ENCODE results near the gene UNC5A. TPM values are rescaled to one million over a fixed set of nuclear protein-coding genes. Genes with fewer than 3 reads are reported as not detected.

Gene UNC5A
- total RNA-seq, 6 experiments from 2014 or later, result not detected

DNA sequence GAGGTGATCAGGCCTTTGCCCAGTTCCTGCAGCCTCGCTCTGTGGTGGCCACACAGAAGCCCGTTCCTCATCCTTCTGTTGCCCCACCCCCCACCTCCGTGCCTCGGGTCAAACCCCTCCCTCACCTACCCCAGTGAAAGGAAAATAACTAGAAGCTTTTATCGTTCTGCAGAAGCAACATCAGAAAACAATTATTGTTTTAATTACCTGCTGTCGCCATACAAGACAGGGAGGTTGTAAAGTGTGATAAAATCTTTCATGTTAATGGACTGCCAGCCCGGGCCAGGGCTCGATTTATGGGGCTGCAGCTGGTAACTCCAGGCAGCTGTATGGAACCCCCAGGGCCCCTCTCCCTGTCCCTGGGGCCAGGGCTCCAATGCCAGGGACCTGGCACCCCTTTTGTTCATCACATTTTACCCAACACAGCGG is 20.6 kb downstream of the UNC5A start:
- Mint-ChIP-seq H3K9me3 (no peaks in the 10 kb centered on the region; the same call in 1 of the 2 replicates), H3K36me3 (ENCODE audit: low read depth) (no peaks in the 10 kb centered on the region), H3K27ac (no peak overlapping the region), H3K4me1 (ENCODE audit: low read depth) (no peaks in the 10 kb centered on the region), H3K4me3 (no peak overlapping the region), H3K27me3 (ENCODE audit: insufficient read depth) (peaks cover 39% of the 10 kb centered on the region)
- TF ChIP-seq CTCF (IDR thresholded peaks at IDR 0.05), result no peak
- no peak for DNase-seq

DNA sequence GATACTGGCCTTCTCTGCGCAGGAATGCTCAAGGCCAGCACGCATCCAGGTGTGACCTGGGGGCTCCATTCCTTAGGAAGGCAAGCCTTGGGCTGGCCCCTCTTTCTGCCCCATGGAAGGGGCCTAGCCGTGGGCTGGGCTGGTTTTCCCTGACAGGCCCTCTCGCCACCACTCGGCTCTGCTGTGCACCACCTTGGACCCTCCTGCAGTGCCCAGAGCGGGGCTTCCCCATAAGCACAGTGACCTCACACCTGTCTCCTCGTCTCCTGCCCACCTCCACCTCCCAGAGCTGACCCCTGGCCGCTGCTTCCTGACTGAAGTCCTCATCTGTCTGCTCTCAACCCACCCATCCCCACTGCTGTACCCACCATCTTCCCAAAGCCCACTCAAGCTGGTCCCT is 21.1 kb downstream of the UNC5A start:
- Mint-ChIP-seq H3K9me3 (no peaks in the 10 kb centered on the region; the same call in 1 of the 2 replicates), H3K4me3 (no peak overlapping the region), H3K4me1 (ENCODE audit: low read depth) (no peaks in the 10 kb centered on the region), H3K27ac (no peak overlapping the region), H3K27me3 (ENCODE audit: insufficient read depth) (peaks cover 43% of the 10 kb centered on the region), H3K36me3 (ENCODE audit: low read depth) (no peaks in the 10 kb centered on the region)
- no peak for TF ChIP-seq CTCF (IDR thresholded peaks at IDR 0.05)
- DNase-seq, result no peak

DNA sequence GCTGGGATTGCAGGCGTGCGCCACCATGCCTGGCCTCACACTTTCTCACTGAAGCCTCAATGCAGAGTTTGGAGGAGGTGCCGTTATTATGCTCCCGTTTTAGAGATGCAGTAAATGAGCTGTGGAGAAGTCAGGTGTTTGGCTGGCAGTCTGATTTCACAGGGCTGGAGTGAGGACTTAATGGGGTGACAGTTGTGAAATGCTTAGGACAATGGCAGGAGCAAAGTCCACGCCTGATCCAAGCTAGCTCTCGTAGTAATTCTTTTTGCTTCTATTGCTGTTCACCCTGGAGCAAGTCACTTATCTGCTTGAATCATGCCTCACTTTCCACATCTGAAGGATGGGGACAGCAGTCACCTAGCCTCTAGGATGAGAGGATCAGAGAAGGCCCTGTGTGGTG is 21.8 kb downstream of the UNC5A start:
- no peaks in the 10 kb centered on the region for H3K4me1 Mint-ChIP-seq (ENCODE audit: low read depth)
- no peaks in the 10 kb centered on the region for H3K36me3 Mint-ChIP-seq (ENCODE audit: low read depth)
- no peaks in the 10 kb centered on the region; the same call in 1 of the 2 replicates for H3K9me3 Mint-ChIP-seq
- no peak for TF ChIP-seq CTCF (IDR thresholded peaks at IDR 0.05)
- no peak overlapping the region for H3K4me3 Mint-ChIP-seq
- DNase-seq, result no peak
- H3K27ac Mint-ChIP-seq, result no peak overlapping the region
- peaks cover 43% of the 10 kb centered on the region for H3K27me3 Mint-ChIP-seq (ENCODE audit: insufficient read depth)

DNA sequence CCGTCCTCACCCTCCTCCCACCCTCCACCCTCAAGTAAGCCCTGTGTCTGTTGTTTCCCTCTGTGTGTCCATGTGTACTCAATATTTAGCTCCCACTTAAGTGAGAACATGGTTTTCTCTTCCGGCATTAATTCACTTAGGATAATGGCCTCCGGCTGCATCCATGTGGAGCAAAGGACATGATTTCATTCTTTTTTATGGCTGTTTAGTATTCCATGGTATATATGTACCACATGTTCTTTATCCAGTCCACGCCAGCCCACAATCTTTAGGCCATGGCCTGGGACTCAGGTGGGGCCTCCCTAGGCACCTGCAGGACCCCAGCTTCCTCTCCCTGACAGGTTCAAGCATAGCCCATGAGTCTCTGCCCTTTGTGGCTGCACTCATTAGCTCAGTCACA is 22.9 kb downstream of the UNC5A start:
- H3K27me3 Mint-ChIP-seq (ENCODE audit: insufficient read depth), result peaks cover 49% of the 10 kb centered on the region
- no peaks in the 10 kb centered on the region; the same call in 1 of the 2 replicates for H3K9me3 Mint-ChIP-seq
- no peak overlapping the region for H3K27ac Mint-ChIP-seq
- TF ChIP-seq CTCF (IDR thresholded peaks at IDR 0.05), result no peak
- DNase-seq, result no peak
- no peak overlapping the region for H3K4me3 Mint-ChIP-seq
- no peaks in the 10 kb centered on the region for H3K4me1 Mint-ChIP-seq (ENCODE audit: low read depth)
- H3K36me3 Mint-ChIP-seq (ENCODE audit: low read depth), result no peaks in the 10 kb centered on the region

DNA sequence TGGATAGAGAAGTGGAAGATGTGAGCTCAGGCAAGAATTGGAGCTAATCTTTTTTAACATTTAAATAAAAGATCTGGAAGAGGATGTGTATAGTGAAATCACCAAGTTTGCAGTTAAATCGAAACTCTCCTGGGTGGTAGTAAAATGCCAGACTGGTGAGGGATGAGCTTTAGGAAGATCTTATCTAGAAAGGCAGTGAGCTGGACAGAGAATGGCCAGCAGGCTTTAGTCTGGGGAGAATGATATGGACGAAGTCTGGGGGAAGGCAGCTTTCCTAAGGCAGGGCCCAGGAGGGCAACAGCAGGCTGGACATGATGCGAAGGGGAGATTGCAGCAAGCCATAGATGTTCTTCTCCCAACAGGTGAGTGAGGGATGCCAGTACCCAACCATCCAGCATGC is 25.6 kb downstream of the UNC5A start:
- no peak for TF ChIP-seq CTCF (IDR thresholded peaks at IDR 0.05)
- no peaks in the 10 kb centered on the region for H3K9me3 Mint-ChIP-seq
- H3K36me3 Mint-ChIP-seq (ENCODE audit: low read depth), result no peaks in the 10 kb centered on the region
- H3K27ac Mint-ChIP-seq, result no peak overlapping the region
- H3K4me1 Mint-ChIP-seq (ENCODE audit: low read depth), result no peaks in the 10 kb centered on the region
- no peak overlapping the region for H3K4me3 Mint-ChIP-seq
- no peak for DNase-seq
- H3K27me3 Mint-ChIP-seq (ENCODE audit: insufficient read depth), result peaks cover 55% of the 10 kb centered on the region

Data from HFFc6 (cell line).